Activated CD4-positive, CD25-positive, alpha-beta regulatory T cell treated with anti-CD3 and anti-CD28 coated beads, Interleukin-2, amount 50 U/mL, for 16 hours (primary cell): ENCODE data around the gene PTPRC.

ENCODE experiments used
- DNase-seq: peaks from one replicate; pipeline ENCODE4 v3.0.0-alpha.2; 2020; ENCODE audit warnings: low read depth, low spot score

Gene PTPRC

GRCh38 chr1:198756470-198756869 lies 117.6 kb downstream of the PTPRC start:
- DNase-seq = no peak

DNA sequence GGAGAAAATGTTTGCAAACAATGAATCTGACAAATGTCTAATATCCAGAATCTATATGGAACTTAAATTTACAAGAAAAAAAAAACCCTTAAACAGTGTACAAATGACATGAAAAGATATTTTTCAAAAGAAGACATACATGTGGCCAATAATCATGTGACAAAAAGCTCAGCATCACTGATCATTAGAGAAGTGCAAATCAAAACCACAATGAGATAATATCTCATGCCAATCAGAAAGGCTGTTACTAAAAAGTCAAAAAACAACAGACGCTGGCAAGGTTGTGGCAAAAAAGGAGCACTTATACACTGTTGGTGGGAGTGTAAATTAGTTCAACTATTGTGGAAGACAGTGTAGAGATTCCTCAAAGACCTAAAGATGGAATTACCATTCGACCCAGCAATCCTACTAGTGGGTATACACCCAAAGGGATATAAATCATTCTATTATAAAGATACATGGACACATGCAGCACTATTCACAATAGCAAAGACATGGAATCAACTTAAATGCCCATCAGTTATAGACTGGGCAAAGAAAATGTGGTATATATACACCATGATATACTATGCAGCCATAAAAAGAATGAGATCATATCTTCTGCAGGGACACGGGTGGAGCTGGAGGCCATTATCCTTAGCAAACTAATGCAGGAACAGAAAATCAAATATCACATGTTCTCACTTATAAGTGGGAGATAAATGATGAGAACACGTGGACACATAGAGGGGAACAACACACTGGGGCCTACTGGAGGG lies 123.2 kb downstream of the PTPRC start:
- no peak for DNase-seq

DNA sequence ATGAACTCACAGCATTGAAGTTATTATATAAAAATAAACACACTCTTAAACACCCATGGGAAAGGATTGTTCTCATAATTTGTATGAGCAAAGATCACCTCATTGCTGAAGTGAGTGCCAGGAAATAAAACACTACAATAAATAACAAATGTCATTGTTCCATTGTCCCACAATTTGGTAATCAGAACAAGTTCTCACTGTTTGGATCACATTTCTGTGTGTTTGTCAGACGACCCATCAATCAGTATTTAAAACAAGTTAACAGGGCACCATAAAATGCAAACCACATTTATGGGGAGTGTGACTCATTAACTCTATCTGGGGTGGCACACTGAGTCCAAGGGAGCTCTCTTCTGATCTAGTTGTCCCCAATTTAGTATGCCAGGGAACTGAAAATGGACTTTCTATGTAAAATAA lies 124.5 kb downstream of the PTPRC start:
- DNase-seq = no peak

- no peak for DNase-seq
These were observed 125.9 kb downstream of the PTPRC start for GRCh38 chr1:198764748-198765147.

- DNase-seq = no peak
These were observed 126.6 kb downstream of the PTPRC start for GRCh38 chr1:198765416-198765815.

- no peak for DNase-seq
These were observed 132.8 kb downstream of the PTPRC start for GRCh38 chr1:198771563-198772153.

GRCh38 chr1:198772626-198773025 lies 133.8 kb downstream of the PTPRC start:
- no peak for DNase-seq

GRCh38 chr1:198773030-198773429 lies 134.2 kb downstream of the PTPRC start:
- DNase-seq = no peak

- DNase-seq = no peak
These were observed 134.7 kb downstream of the PTPRC start for GRCh38 chr1:198773523-198773922.

GRCh38 chr1:198774421-198774820 lies 135.6 kb downstream of the PTPRC start:
- DNase-seq = no peak

- no peak for DNase-seq
These were observed 136.8 kb downstream of the PTPRC start for GRCh38 chr1:198775606-198776005.

DNA sequence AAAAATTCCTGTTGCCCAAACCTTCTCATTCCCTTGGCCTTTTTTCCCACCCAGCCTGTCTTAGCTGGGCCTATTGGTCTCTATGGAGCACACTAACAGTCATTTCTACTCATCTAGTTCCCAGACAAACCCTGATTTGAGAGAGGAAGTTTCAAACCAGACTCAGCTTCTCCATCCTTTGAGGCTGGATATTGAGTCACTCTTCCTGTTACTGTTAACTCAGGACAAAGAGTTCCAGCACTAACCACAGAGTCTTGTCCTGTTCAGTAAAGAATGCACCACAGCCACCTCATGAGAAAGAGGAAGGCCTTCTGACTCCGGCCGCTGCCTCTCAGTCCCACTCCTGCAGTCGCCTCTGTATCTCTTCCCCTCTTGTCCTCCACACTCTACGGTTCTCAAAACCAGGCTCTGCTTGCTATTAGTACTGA lies 137.8 kb downstream of the PTPRC start:
- DNase-seq = no peak

DNA sequence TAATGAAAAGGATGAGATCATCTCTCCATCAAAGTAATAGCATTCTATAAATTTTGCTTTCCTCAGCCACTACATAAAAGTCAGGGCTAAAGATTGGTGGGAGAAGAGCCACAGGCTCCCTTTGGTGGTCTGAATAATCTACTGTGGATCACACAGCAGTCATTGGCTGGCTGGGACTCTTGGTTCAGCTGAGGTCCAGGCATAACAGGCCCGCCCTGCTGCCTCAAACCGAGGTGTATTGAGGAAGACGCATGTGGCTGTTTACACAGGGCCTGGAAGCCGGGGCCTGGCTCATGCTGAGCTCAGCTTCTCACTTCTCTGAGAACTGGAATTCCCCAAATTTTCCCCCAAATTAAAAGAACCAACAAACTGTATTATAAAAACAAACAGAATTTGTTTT lies 139.2 kb downstream of the PTPRC start:
- no peak for DNase-seq

DNA sequence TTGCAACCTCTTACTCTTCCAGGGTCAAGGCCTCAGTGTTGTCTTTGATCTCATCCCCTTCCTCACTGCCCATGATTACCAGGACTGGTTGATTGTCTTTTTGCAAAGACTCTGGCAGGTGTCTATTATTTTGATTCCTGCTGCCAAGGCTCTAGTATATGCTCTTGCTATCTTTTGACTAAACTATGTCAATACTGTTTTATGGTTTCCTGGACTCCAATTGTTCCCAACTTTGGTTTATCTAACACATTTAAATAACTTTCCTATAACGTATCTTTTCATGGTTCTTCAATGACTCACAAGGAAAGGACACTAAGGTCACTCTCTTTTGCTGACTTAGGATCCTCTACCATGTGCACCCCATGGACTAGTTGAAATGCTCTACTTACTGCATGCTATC lies 141.5 kb downstream of the PTPRC start:
- DNase-seq = no peak

DNA sequence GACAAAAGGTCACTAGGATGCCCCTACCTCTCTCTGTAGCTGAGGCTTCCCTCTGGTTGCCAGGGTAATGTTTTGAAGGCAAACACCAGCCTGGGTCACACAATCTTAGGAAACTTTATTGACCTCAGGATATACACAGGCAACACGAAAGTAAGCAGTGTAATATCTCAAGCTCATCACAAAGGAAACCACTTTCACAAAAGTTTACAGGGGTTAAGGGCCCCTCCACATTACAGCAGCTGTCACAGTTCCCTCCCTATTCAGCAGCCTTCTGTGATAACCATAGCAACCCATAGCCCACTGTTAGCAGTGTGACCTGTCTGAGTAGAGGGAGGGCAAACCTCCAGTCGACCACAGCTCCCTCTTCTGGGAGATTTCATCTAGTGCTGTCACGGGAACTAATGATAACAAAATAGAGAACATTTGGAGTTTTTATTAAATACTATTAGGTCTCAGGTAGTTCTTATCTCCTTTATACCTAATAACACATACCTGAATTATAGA lies 149.8 kb downstream of the PTPRC start:
- DNase-seq = no peak

DNA sequence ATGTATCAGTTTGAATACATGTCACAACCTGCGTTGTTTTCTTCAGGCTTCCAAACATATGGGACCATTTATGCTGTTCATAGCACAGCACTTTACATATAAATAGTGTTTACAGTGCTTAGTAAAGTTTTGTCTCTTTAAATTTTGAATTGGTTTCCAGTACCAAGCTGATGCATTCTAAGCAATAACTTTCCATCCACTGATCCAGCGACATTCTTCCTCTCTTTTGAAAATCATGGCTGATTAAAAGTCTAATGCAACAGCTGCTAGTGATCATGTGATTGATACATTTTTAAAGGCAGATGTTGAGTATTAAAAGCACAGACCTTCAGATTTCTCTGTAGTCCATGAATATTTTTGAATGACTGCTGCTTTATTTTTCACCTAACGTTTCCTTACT lies 154.9 kb downstream of the PTPRC start:
- DNase-seq = no peak

GRCh38 chr1:198794498-198794897 lies 155.7 kb downstream of the PTPRC start:
- no peak for DNase-seq

DNA sequence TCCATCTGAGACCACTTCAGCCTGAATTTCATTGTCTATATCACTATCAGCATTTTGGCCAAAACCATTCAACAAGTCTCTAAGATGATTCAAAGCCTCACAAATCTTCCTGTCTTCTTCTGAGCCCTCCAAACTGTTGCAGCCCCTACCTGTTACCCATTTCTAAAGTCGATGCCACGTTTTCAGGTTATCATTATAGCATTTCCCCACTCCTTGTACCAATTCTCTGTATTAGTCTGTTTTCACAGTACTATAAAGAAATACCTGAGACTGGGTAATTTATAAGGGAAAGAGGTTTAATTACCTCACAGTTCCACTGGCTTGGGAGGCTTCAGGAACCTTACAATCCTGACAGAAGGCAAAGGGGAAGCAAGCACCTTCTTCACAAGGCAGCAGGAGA lies 158.8 kb downstream of the PTPRC start:
- no peak for DNase-seq

DNA sequence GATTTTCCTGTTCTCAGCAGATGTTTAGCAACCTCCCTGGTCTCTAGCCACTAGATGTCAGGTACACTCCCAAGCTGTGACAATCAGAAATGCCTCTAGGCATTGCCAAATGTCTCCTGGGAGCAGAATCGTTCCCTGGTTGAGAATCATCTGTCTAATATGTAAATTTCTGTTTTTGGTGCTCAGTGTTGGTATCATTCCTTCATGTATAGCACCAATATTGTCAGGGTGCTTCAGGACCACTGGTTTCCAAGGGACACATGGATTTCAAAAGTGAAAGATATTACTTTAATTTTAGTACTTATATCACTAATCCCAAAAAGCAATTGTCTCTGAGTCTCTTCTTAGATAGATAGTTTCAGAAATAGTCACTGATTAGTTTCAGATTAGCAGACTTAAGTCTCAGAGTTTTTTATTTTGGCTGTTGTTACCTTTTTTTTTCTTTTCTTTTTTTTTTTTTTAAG lies 160.1 kb downstream of the PTPRC start:
- no peak for DNase-seq

GRCh38 chr1:198805498-198806151 lies 166.8 kb downstream of the PTPRC start:
- no peak for DNase-seq

DNA sequence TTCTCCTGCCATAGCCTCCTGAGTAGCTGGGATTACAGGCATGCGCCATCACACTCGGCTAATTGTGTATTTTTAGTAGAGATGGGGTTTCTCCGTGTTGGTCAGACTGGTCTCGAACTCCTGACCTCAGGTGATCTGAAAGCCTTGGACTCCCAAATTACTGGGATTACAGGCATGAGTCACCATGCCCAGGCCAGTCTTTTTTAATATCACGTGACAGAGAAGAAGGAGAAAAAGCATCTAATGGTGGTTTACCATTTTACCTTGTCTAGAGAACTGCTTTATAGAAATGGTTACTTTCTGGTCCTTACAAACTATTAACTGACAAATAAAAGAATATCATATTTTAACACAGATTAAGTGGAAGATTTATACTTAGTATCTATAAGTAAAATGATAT lies 168.0 kb downstream of the PTPRC start:
- DNase-seq = no peak
